Endothelial cell of umbilical vein (primary cell): Measurements from ENCODE around the gene EFNA4.

Experiments
- CTCF ChIP-seq, 2 donors: IDR thresholded peaks; 1 replicate in 1 of 2; 2 replicates in 1 of 2; pipeline ENCODE4 v1.5.1; 2011; ENCODE audit warnings: low read length in 2 of 2, mild to moderate bottlenecking in 2 of 2, moderate library complexity in 2 of 2, control low read depth in 1 of 2, inconsistent platforms in 1 of 2, low read depth in 1 of 2; ENCODE audit not compliant: insufficient read depth in 1 of 2; ENCODE audit errors: extremely low read depth in 1 of 2
- EZH2 ChIP-seq: IDR thresholded peaks from 2 replicates; pipeline ENCODE4 v1.6.1; 2012; ENCODE audit warnings: borderline replicate concordance, low read depth, mild to moderate bottlenecking, moderate library complexity, low read length, inconsistent platforms; ENCODE audit not compliant: severe bottlenecking
- FOS ChIP-seq: IDR thresholded peaks from 2 replicates; pipeline ENCODE4 v1.6.1; 2011; ENCODE audit warnings: mild to moderate bottlenecking, low read length, moderate library complexity, borderline replicate concordance; ENCODE audit not compliant: insufficient read depth
- POLR2A ChIP-seq: IDR thresholded peaks from 2 replicates; pipeline ENCODE4 v1.6.1; 2012; ENCODE audit warnings: low read depth, mild to moderate bottlenecking, control low read depth, low read length

- no peak for TF ChIP-seq CTCF (IDR thresholded peaks at IDR 0.05; ENCODE audit: extremely low read depth in 1 of 2, insufficient read depth in 1 of 2, low read depth in 1 of 2, low read length in 2 of 2)
- TF ChIP-seq EZH2: no peak
- TF ChIP-seq POLR2A: no peak
- no peak for TF ChIP-seq FOS
Observed at GRCh38 chr1:155016231-155016831, 47.2 kb upstream of the EFNA4 start.
